K562 (cell line): ENCODE data around the gene ATF5. TPM values are rescaled to one million over a fixed set of nuclear protein-coding genes. Genes with fewer than 3 reads are reported as not detected.
A peak's percentile ranks its signal among the peaks of the same experiment; 100 is the strongest.

Experiments used
- CBFA2T2 ChIP-seq: fragments of 450-650 bp; conservative IDR thresholded peaks from 2 replicates; pipeline ENCODE4 v1.6.1; 2017; ENCODE audit warnings: mild to moderate bottlenecking
- CBFA2T3 ChIP-seq: fragments of 450-650 bp; IDR thresholded peaks from 2 replicates; pipeline ENCODE4 v1.6.1; 2017
- CTCFL ChIP-seq: IDR thresholded peaks from 2 replicates; pipeline ENCODE4 v1.6.1; 2011; ENCODE audit warnings: borderline replicate concordance, low read depth, mild to moderate bottlenecking, moderate library complexity, low read length; ENCODE audit not compliant: insufficient read depth, poor library complexity, severe bottlenecking
- ELF4 ChIP-seq: fragments of 450-650 bp; formaldehyde crosslinking; IDR thresholded peaks from 2 replicates; pipeline ENCODE4 v1.4.0; 2022; ENCODE audit warnings: missing genetic modification characterization
- FOSL1 ChIP-seq: fragments of 200-800 bp; sonication (Bioruptor generic); conservative IDR thresholded peaks from 2 replicates; pipeline ENCODE4 v1.6.1; 2016; ENCODE audit warnings: missing genetic modification characterization, missing compliant biosample characterization
- FOXJ3 ChIP-seq: sonication (generic); formaldehyde crosslinking; IDR thresholded peaks from 2 replicates; pipeline ENCODE4 v1.4.0; 2020; ENCODE audit warnings: mild to moderate bottlenecking, missing genetic modification reagents
- GATAD2B ChIP-seq: fragments of 450-650 bp; IDR thresholded peaks from 2 replicates; pipeline ENCODE4 v1.6.1; 2017; ENCODE audit warnings: mild to moderate bottlenecking, borderline replicate concordance
- HDAC1 ChIP-seq, 2 experiments: fragments of 450-650 bp; IDR thresholded peaks; 2 replicates each; pipeline ENCODE4 v1.6.1; 2016 to 2017; ENCODE audit warnings: inconsistent platforms in 1 of 2, mild to moderate bottlenecking in 1 of 2, moderate library complexity in 1 of 2
- HOXB6 ChIP-seq: fragments of 250-450 bp; sonication (Bioruptor Pico); IDR thresholded peaks from 2 replicates; pipeline ENCODE4 v1.5.1; 2022; ENCODE audit warnings: mild to moderate bottlenecking, borderline replicate concordance
- JUN ChIP-seq, 2 experiments: sonication (generic) in 1 of 2; formaldehyde crosslinking in 1 of 2; IDR thresholded peaks; 2 replicates each; pipeline versions ENCODE4 v1.6.1 to v1.8.0; 2012 to 2022; ENCODE audit warnings: borderline replicate concordance in 2 of 2, mild to moderate bottlenecking in 2 of 2, improper control_type of control experiment in 1 of 2, low read depth in 1 of 2, low read length in 1 of 2, missing genetic modification reagents in 1 of 2
- LCOR ChIP-seq: sonication (generic); formaldehyde crosslinking; IDR thresholded peaks from 2 replicates; pipeline ENCODE4 v1.8.0; 2022; ENCODE audit warnings: mild to moderate bottlenecking, missing genetic modification reagents
- MEIS2 ChIP-seq: fragments of 450-650 bp; IDR thresholded peaks from 2 replicates; pipeline ENCODE4 v1.6.1; 2014; ENCODE audit warnings: mild to moderate bottlenecking; ENCODE audit not compliant: partially characterized antibody
- MIER1 ChIP-seq: fragments of 450-650 bp; IDR thresholded peaks from 2 replicates; pipeline ENCODE4 v1.6.1; 2016; ENCODE audit warnings: antibody characterized with exemption, mild to moderate bottlenecking, low read depth
- MYNN ChIP-seq, 2 experiments: sonication (generic); formaldehyde crosslinking in 1 of 2; IDR thresholded peaks; 2 replicates each; pipeline versions ENCODE4 v1.5.0 to v1.6.1; 2016 to 2020; ENCODE audit warnings: antibody characterized with exemption in 1 of 2, missing genetic modification reagents in 1 of 2
- POLR2AphosphoS5 ChIP-seq: IDR thresholded peaks from 2 replicates; pipeline ENCODE4 v1.6.1; 2011; ENCODE audit warnings: mild to moderate bottlenecking, low read depth, low read length, moderate library complexity; ENCODE audit not compliant: control insufficient read depth, insufficient read depth
- SNIP1 ChIP-seq: fragments of 450-650 bp; IDR thresholded peaks from 2 replicates; pipeline ENCODE4 v1.7.1; 2017; ENCODE audit warnings: low read depth, mild to moderate bottlenecking
- THRB ChIP-seq: fragments of 450-650 bp; formaldehyde crosslinking; conservative IDR thresholded peaks from 2 replicates; pipeline ENCODE4 v1.4.0; 2022; ENCODE audit warnings: mild to moderate bottlenecking, missing genetic modification characterization
- ZBTB7A ChIP-seq: IDR thresholded peaks from 2 replicates; pipeline ENCODE4 v1.6.1; 2011; ENCODE audit warnings: low read depth, mild to moderate bottlenecking, low read length, moderate library complexity, borderline replicate concordance; ENCODE audit not compliant: control insufficient read depth
- ZNF232 ChIP-seq: sonication (generic); formaldehyde crosslinking; IDR thresholded peaks from 2 replicates; pipeline ENCODE4 v1.8.0; 2022; ENCODE audit warnings: mild to moderate bottlenecking, missing genetic modification reagents
- ZNF395 ChIP-seq: fragments of 200-800 bp; sonication (Bioruptor generic); IDR thresholded peaks from 2 replicates; pipeline ENCODE4 v1.6.1; 2017; ENCODE audit warnings: missing genetic modification characterization, missing compliant biosample characterization
- ZNF583 ChIP-seq: fragments of 250-450 bp; sonication (Bioruptor Pico); IDR thresholded peaks from 2 replicates; pipeline ENCODE4 v1.4.0; 2020
- ZNF76 ChIP-seq: fragments of 250-450 bp; sonication (Bioruptor Pico); IDR thresholded peaks from 2 replicates; pipeline ENCODE4 v1.4.0; 2020; ENCODE audit warnings: mild to moderate bottlenecking, moderate library complexity, borderline replicate concordance
- polyA plus RNA-seq, 8 experiments: library from polyadenylated mRNA; depleted of rRNA in 4 of 8; stranded (reverse) in 5 of 8; unstranded in 3 of 8; fragments of >200 nt; fragmentation: Nextera tagmentation in 2 of 8; fragmentation: Illumina TruSeq in 1 of 8; extraction: Ambion mirVana in 2 of 8; extraction: Trizol in 1 of 8; gene quantifications; 2 replicates each; pipeline versions ENCODE4 v1.2.1 to v1.2.3, GENCODE V29; 2011 to 2014; ENCODE audit warnings: inconsistent platforms in 1 of 8, missing spikeins in 1 of 8
- total RNA-seq, 7 experiments: library from RNA; depleted of rRNA in 6 of 7; stranded (reverse); fragments of >200 nt in 6 of 7; fragmentation: Illumina TruSeq in 2 of 7; extraction: Trizol in 2 of 7; gene quantifications; 2 replicates each; pipeline versions ENCODE4 v1.2.1 to v1.2.3, GENCODE V29; 2011 to 2021; ENCODE audit warnings: low replicate concordance in 1 of 7

Gene ATF5
- total and polyA plus RNA-seq, 9 of the 15 experiments (the other 6 are each of a cell fraction or from before 2014, with no cell fraction given): 3.0 to 57.6 (median 11.1) TPM

- TF ChIP-seq CBFA2T3: peak; percentile 89
- no peak for TF ChIP-seq ELF4
- TF ChIP-seq SNIP1: no peak
- TF ChIP-seq CBFA2T2: peak; percentile 82
- TF ChIP-seq THRB (CRISPR knock-in tag): no peak
- no peak for TF ChIP-seq CTCFL
- no peak for TF ChIP-seq FOXJ3 (CRISPR knock-in tag)
- TF ChIP-seq ZBTB7A: peak; percentile 71; the same call in 1 of the 2 replicates
- 0 out of 2 replicates have a peak, but pooled peaks have one; percentile 7 for TF ChIP-seq ZNF583
- no peak for TF ChIP-seq JUN (IDR thresholded peaks at IDR 0.05; ENCODE audit: borderline replicate concordance, low read depth, low read length)
- TF ChIP-seq JUN (CRISPR knock-in tag; IDR thresholded peaks at IDR 0.05; ENCODE audit: borderline replicate concordance): no peak
- TF ChIP-seq FOSL1 (tag): peak; percentile 69
- no peak for TF ChIP-seq MIER1
- peak; percentile 45; the same call in 1 of the 2 replicates for TF ChIP-seq POLR2AphosphoS5
- no peak for TF ChIP-seq GATAD2B
- no peak for TF ChIP-seq MEIS2
- TF ChIP-seq ZNF232 (CRISPR knock-in tag): no peak
- TF ChIP-seq LCOR (CRISPR knock-in tag): 0 out of 2 replicates have a peak, but pooled peaks have one; percentile 24
- TF ChIP-seq HOXB6 (CRISPR knock-in tag): no peak
- 0 out of 2 replicates have a peak, but pooled peaks have one; percentile 38 for TF ChIP-seq MYNN (IDR thresholded peaks at IDR 0.05)
- no peak for TF ChIP-seq MYNN (CRISPR knock-in tag; IDR thresholded peaks at IDR 0.05)
- 0 out of 4 replicates have a peak, but pooled peaks of 1 of the 2 experiments have one; percentile 29 for TF ChIP-seq HDAC1 (IDR thresholded peaks at IDR 0.05)
- no peak for TF ChIP-seq ZNF76 (CRISPR knock-in tag)
- TF ChIP-seq ZNF395 (CRISPR knock-in tag): peak; percentile 48; the same call in 1 of the 2 replicates
Observed at GRCh38 chr19:49981603-49982593, 52.9 kb downstream of the ATF5 start (continued).
